ENCODE data around the gene NEK1. TPM values are rescaled to one million over a fixed set of nuclear protein-coding genes. Genes with fewer than 3 reads are reported as not detected.

NEK1 gene
- total and polyA plus RNA-seq, 2 of the 13 experiments (the other 11 are each of a cell fraction or from before 2014, with no cell fraction given), result 2.9 to 5.4 TPM

DNA sequence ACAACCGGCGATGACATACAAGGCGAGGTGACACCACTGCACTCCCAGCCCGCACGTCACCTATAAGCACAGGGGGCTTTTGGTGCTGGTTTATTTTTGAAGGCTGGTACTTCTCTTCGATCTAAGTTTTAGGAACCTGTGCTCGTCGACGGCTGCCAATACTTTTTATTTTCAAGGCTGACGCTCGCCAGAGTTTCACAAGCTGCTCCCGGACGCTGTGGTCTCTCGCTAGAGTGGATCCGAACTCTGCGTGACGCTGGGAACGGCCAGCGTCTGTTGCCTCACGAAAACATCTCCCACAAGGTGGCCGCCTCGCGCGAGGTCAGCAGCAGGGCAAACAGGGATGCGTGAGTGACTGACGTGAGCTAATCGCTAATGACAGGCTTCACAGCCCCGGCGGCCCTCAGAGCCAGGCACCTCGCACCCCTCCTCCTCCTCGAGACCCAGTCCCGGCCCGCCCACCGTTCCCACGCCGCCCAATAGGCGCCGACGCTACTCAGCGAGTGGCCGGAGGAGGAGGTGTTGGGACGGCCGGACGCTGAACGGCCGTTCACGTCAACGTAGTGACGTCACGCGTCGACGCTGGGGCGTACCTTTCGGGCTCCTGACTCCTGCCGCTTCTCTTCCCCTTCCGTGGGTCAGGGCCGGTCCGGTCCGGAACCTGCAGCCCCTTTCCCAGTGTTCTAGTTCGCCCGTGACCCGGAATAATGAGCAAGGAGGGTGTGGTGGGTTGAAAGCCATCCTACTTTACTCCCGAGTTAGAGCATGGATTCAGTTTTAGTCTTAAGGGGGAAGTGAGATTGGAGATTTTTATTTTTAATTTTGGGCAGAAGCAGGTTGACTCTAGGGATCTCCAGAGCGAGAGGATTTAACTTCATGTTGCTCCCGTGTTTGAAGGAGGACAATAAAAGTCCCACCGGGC is 7.8 kb upstream of the NEK1 start, which contains the start of gene CLCN3 (continued):
- TF ChIP-seq, protein P1, sequence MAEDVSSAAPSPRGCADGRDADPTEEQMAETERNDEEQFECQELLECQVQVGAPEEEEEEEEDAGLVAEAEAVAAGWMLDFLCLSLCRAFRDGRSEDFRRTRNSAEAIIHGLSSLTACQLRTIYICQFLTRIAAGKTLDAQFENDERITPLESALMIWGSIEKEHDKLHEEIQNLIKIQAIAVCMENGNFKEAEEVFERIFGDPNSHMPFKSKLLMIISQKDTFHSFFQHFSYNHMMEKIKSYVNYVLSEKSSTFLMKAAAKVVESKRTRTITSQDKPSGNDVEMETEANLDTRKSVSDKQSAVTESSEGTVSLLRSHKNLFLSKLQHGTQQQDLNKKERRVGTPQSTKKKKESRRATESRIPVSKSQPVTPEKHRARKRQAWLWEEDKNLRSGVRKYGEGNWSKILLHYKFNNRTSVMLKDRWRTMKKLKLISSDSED (CRISPR knock-in tag; IDR thresholded peaks at IDR 0.05), result no peak
- TF ChIP-seq, protein P2, sequence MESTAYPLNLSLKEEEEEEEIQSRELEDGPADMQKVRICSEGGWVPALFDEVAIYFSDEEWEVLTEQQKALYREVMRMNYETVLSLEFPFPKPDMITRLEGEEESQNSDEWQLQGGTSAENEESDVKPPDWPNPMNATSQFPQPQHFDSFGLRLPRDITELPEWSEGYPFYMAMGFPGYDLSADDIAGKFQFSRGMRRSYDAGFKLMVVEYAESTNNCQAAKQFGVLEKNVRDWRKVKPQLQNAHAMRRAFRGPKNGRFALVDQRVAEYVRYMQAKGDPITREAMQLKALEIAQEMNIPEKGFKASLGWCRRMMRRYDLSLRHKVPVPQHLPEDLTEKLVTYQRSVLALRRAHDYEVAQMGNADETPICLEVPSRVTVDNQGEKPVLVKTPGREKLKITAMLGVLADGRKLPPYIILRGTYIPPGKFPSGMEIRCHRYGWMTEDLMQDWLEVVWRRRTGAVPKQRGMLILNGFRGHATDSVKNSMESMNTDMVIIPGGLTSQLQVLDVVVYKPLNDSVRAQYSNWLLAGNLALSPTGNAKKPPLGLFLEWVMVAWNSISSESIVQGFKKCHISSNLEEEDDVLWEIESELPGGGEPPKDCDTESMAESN (CRISPR knock-in tag; conservative IDR thresholded peaks at IDR 0.05), result peak; percentile 79; the same call in 1 of the 2 replicates
- TF ChIP-seq ZNF644 (CRISPR knock-in tag; IDR thresholded peaks at IDR 0.05; ENCODE audit: low read depth), result no peak
- no peak for TF ChIP-seq EP300 (IDR thresholded peaks at IDR 0.05; ENCODE audit: low read depth in 2 of 2, low read length in 2 of 2)
- TF ChIP-seq EP300 (CRISPR knock-in tag; IDR thresholded peaks at IDR 0.05; ENCODE audit: borderline replicate concordance), result 0 out of 2 replicates have a peak, but pooled peaks have one; percentile 29
- TF ChIP-seq BHLHE40 (IDR thresholded peaks at IDR 0.05; ENCODE audit: low read length), result peak; percentile 68
- TF ChIP-seq KDM6A (CRISPR knock-in tag; IDR thresholded peaks at IDR 0.05; ENCODE audit: low read depth), result no peak
- TF ChIP-seq, protein P3, sequence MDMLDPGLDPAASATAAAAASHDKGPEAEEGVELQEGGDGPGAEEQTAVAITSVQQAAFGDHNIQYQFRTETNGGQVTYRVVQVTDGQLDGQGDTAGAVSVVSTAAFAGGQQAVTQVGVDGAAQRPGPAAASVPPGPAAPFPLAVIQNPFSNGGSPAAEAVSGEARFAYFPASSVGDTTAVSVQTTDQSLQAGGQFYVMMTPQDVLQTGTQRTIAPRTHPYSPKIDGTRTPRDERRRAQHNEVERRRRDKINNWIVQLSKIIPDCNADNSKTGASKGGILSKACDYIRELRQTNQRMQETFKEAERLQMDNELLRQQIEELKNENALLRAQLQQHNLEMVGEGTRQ (IDR thresholded peaks at IDR 0.05; ENCODE audit: low read depth, low read length), result no peak
- TF ChIP-seq, protein P3 (CRISPR knock-in tag; IDR thresholded peaks at IDR 0.05; ENCODE audit: borderline replicate concordance), result no peak
- TF ChIP-seq, protein P4, sequence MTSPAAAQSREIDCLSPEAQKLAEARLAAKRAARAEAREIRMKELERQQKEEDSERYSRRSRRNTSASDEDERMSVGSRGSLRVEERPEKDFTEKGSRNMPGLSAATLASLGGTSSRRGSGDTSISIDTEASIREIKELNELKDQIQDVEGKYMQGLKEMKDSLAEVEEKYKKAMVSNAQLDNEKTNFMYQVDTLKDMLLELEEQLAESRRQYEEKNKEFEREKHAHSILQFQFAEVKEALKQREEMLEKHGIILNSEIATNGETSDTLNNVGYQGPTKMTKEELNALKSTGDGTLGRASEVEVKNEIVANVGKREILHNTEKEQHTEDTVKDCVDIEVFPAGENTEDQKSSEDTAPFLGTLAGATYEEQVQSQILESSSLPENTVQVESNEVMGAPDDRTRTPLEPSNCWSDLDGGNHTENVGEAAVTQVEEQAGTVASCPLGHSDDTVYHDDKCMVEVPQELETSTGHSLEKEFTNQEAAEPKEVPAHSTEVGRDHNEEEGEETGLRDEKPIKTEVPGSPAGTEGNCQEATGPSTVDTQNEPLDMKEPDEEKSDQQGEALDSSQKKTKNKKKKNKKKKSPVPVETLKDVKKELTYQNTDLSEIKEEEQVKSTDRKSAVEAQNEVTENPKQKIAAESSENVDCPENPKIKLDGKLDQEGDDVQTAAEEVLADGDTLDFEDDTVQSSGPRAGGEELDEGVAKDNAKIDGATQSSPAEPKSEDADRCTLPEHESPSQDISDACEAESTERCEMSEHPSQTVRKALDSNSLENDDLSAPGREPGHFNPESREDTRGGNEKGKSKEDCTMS (CRISPR knock-in tag; conservative IDR thresholded peaks at IDR 0.05), result no peak
- peak; percentile 87 for TF ChIP-seq RFX5 (IDR thresholded peaks at IDR 0.05; ENCODE audit: low read depth, low read length)
- peak; percentile 74 for TF ChIP-seq PHF5A (CRISPR knock-in tag; IDR thresholded peaks at IDR 0.05; ENCODE audit: low read depth, unreplicated experiment)
- TF ChIP-seq ZNF432 (CRISPR knock-in tag; IDR thresholded peaks at IDR 0.05; ENCODE audit: borderline replicate concordance), result no peak
- no peak for TF ChIP-seq MAFK (conservative IDR thresholded peaks at IDR 0.05 in 1 of 2, IDR thresholded peaks at IDR 0.05 in 1 of 2; ENCODE audit: low read length in 2 of 2)
- TF ChIP-seq ZNF775 (CRISPR knock-in tag; IDR thresholded peaks at IDR 0.05; ENCODE audit: borderline replicate concordance), result no peak
- TF ChIP-seq CBX1 (IDR thresholded peaks at IDR 0.05; ENCODE audit: low read depth), result peak; percentile 82
- TF ChIP-seq, protein P5, sequence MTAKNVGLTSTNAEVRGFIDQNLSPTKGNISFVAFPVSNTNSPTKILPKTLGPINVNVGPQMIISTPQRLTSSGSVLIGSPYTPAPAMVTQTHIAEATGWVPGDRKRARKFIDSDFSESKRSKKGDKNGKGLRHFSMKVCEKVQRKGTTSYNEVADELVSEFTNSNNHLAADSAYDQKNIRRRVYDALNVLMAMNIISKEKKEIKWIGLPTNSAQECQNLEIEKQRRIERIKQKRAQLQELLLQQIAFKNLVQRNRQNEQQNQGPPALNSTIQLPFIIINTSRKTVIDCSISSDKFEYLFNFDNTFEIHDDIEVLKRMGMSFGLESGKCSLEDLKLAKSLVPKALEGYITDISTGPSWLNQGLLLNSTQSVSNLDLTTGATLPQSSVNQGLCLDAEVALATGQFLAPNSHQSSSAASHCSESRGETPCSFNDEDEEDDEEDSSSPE (CRISPR knock-in tag; IDR thresholded peaks at IDR 0.05), result peak; percentile 67
- no peak; the same call in 1 of the 2 replicates for TF ChIP-seq MEF2D (CRISPR knock-in tag; IDR thresholded peaks at IDR 0.05)

Measured in HepG2 (cell line).